SK-N-SH (cell line): ENCODE data around the gene CEACAM1. TPM values are rescaled to one million over a fixed set of nuclear protein-coding genes. Genes with fewer than 3 reads are reported as not detected.

Experiments used
- CTCF ChIA-PET: fragments of 300-600, 350-600 bp; formaldehyde crosslinking; extraction: SDS; loops from one replicate; lab custom pipeline; 2021; lab: Yijun Ruan, JAX
- POLR2A ChIA-PET: fragments of 350-600 bp; sonication (Branson Sonifier 250); formaldehyde crosslinking; extraction: SDS; loops from one replicate; lab custom pipeline; 2020; ENCODE audit warnings: antibody characterized with exemption, inconsistent platforms; lab: Yijun Ruan, JAX
- DNase-seq: peaks from one replicate; pipeline ENCODE4 v3.0.0; 2012
- H2AFZ ChIP-seq: fragments of 200-600 bp; sonication (generic); 2 replicates; pipeline ENCODE4 v1.8.1; 2016; ENCODE audit warnings: antibody characterized with exemption, mild to moderate bottlenecking, low read depth
- H3F3A ChIP-seq: fragments of 200-600 bp; sonication (generic); replicated peaks from 2 replicates; pipeline ENCODE3; 2016; ENCODE audit warnings: antibody characterized with exemption, mild to moderate bottlenecking; ENCODE audit not compliant: insufficient read depth
- H3K27ac ChIP-seq, 2 experiments: fragments of 200-500 bp in 1 of 2; fragments of 200-600 bp in 1 of 2; sonication (Bioruptor generic) in 1 of 2; sonication (generic), shearing (Covaris generic) in 1 of 2; 2 replicates each; pipeline versions ENCODE4 v1.5.1 to v1.6.1; 2014 to 2016; ENCODE audit warnings: low read depth in 2 of 2, inconsistent platforms in 1 of 2, low read length in 1 of 2, mild to moderate bottlenecking in 1 of 2, mixed read lengths in 1 of 2
- H3K27me3 ChIP-seq: fragments of 200-600 bp; sonication (generic), shearing (Covaris generic); 2 replicates; pipeline ENCODE4 v1.6.1; 2016; ENCODE audit warnings: mixed run types; ENCODE audit not compliant: insufficient read depth
- H3K36me3 ChIP-seq, 2 experiments: fragments of 200-500 bp in 1 of 2; fragments of 200-600 bp in 1 of 2; sonication (Bioruptor generic) in 1 of 2; sonication (generic) in 1 of 2; replicated peaks in 1 of 2; 2 replicates each; pipeline versions ENCODE3 to v1.5.1; 2014 to 2016; ENCODE audit warnings: low read length in 1 of 2, mild to moderate bottlenecking in 1 of 2; ENCODE audit not compliant: insufficient read depth in 2 of 2, control insufficient read depth in 1 of 2
- H3K4me1 ChIP-seq, 2 experiments: fragments of 200-500 bp in 1 of 2; fragments of 200-600 bp in 1 of 2; sonication (Bioruptor generic) in 1 of 2; sonication (generic), shearing (Covaris generic) in 1 of 2; 2 replicates each; pipeline versions ENCODE4 v1.5.1 to v1.6.1; 2014 to 2016; ENCODE audit warnings: low read depth in 1 of 2, low read length in 1 of 2, mixed run types in 1 of 2; ENCODE audit not compliant: insufficient read depth in 2 of 2, control insufficient read depth in 1 of 2
- H3K4me2 ChIP-seq: fragments of 200-600 bp; sonication (generic), shearing (Covaris generic); 2 replicates; pipeline ENCODE4 v1.6.1; 2017; ENCODE audit warnings: mixed run types
- H3K4me3 ChIP-seq, 2 experiments: fragments of 200-500 bp in 1 of 2; fragments of 200-600 bp in 1 of 2; sonication (Bioruptor generic) in 1 of 2; sonication (generic), shearing (Covaris generic) in 1 of 2; 2 replicates each; pipeline versions ENCODE4 v1.5.1 to v1.8.1; 2014 to 2016; ENCODE audit warnings: low read depth in 2 of 2, inconsistent platforms in 1 of 2, low read length in 1 of 2, mild to moderate bottlenecking in 1 of 2, mixed read lengths in 1 of 2, moderate library complexity in 1 of 2
- H3K79me2 ChIP-seq: fragments of 200-600 bp; sonication (generic); 2 replicates; pipeline ENCODE4 v1.8.1; 2017; ENCODE audit warnings: mild to moderate bottlenecking; ENCODE audit not compliant: insufficient read depth
- H3K9ac ChIP-seq: fragments of 200-600 bp; sonication (generic); 2 replicates; pipeline ENCODE4 v1.6.1; 2017; ENCODE audit warnings: mixed run types
- H3K9me2 ChIP-seq: fragments of 200-600 bp; sonication (generic); 2 replicates; pipeline ENCODE4 v1.6.1; 2017; ENCODE audit warnings: mixed run types
- H3K9me3 ChIP-seq: fragments of 200-600 bp; sonication (generic); 2 replicates; pipeline ENCODE4 v1.6.1; 2017; ENCODE audit warnings: mixed run types, mild to moderate bottlenecking, moderate library complexity
- H4K20me1 ChIP-seq: fragments of 200-600 bp; sonication (generic); 2 replicates; pipeline ENCODE4 v1.6.1; 2017; ENCODE audit warnings: mild to moderate bottlenecking, mixed run types; ENCODE audit not compliant: insufficient read depth
- CHD2 ChIP-seq: fragments of 150-350 bp; IDR thresholded peaks from 2 replicates; pipeline ENCODE4 v1.6.1; 2018; ENCODE audit warnings: low read length; ENCODE audit not compliant: partially characterized antibody
- FOSL2 ChIP-seq: IDR thresholded peaks from 2 replicates; pipeline ENCODE4 v1.4.0; 2012; ENCODE audit warnings: low read depth, mild to moderate bottlenecking, moderate library complexity, borderline replicate concordance
- JUND ChIP-seq: IDR thresholded peaks from 2 replicates; pipeline ENCODE4 v1.4.0; 2012
- MXI1 ChIP-seq: IDR thresholded peaks from 2 replicates; pipeline ENCODE4 v1.6.1; 2012; ENCODE audit warnings: mild to moderate bottlenecking, low read depth, low read length, improper control_type of control experiment
- RFX5 ChIP-seq: IDR thresholded peaks from 2 replicates; pipeline ENCODE4 v1.6.1; 2012; ENCODE audit warnings: mild to moderate bottlenecking, improper control_type of control experiment, low read length
- TCF12 ChIP-seq: IDR thresholded peaks from 2 replicates; pipeline ENCODE4 v1.4.0; 2012
- TEAD4 ChIP-seq: IDR thresholded peaks from 2 replicates; pipeline ENCODE4 v1.4.0; 2012; ENCODE audit warnings: mild to moderate bottlenecking, borderline replicate concordance; ENCODE audit not compliant: insufficient read depth
- WGBS: methylation state at CpG from one replicate; pipeline ENCODE4 v1.1.6; 2017; ENCODE audit warnings: low lambda C conversion rate; 5-methylcytosine and 5-hydroxymethylcytosine counted together
- polyA plus RNA-seq, 3 experiments: library from polyadenylated mRNA; depleted of rRNA; stranded (reverse); fragments of >200 nt; gene quantifications; 2 replicates each; pipeline ENCODE4 v1.2.3, GENCODE V29; 2012

Gene CEACAM1
- polyA plus RNA-seq, 1 of the 3 experiments (the other 2 are of a cell fraction): 0.53 TPM

DNA sequence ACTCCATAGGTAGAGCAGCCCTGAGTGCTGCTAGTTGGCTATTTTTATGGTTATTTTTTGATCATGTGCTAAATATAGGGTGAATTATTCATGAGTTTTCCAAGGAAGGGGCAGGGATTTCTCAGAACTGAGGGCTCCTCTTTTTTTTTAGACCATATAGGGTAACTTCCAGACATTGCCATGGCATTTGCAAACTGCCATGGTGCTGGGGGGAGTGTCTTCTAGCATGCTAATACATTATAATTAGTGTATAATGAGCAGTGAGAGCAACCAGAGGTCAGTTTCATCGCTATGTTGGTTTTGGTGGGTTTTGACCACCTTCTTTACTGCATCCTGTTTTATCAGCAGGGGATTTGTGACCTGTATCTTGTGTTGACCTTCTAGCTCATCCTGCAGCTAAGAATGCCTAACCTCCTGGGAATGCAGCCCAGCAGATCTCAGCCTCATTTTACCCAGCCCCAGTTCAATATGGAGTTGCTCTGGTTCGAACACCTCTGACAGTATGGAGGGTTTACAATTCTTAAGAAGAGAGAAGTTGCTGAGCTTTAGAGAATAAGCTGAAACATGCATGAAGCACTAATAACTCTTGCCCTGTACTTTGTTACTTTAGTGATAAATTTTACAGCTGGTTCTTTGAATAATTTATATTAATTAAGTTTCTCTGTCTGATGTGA lies 31.7 kb downstream of the CEACAM1 start:
- POLR2A ChIA-PET: no interaction called here
- no peaks in the 10 kb centered on the region for H3K27me3 ChIP-seq
- H3K9ac ChIP-seq: no peak overlapping the region
- H3K27ac ChIP-seq: no peak overlapping the region
- no peak overlapping the region for H2AFZ ChIP-seq
- no peak overlapping the region for H3K4me2 ChIP-seq
- no peak overlapping the region for H3K4me3 ChIP-seq
- H3K9me3 ChIP-seq: no peaks in the 10 kb centered on the region
- H3K4me1 ChIP-seq: no peaks in the 10 kb centered on the region; a peak in 1 of 4 replicates
- H3F3A ChIP-seq: no peaks in the 10 kb centered on the region
- CTCF ChIA-PET: interaction anchor here (1.7 to 2.9 kb wide), 2 partner anchors 10 to 46 kb away, joined by 4 to 14 read pairs; no protein-coding TSS in a partner anchor
- no peaks in the 10 kb centered on the region for H3K36me3 ChIP-seq
- no peaks in the 10 kb centered on the region for H4K20me1 ChIP-seq
- DNase-seq: no peak
- TF ChIP-seq FOSL2 (no peak), RFX5 (no peak)
- H3K9me2 ChIP-seq: no peaks in the 10 kb centered on the region
- no peaks in the 10 kb centered on the region for H3K79me2 ChIP-seq
- WGBS: 62% methylated on average over 2 of the region's 2 CpGs

DNA sequence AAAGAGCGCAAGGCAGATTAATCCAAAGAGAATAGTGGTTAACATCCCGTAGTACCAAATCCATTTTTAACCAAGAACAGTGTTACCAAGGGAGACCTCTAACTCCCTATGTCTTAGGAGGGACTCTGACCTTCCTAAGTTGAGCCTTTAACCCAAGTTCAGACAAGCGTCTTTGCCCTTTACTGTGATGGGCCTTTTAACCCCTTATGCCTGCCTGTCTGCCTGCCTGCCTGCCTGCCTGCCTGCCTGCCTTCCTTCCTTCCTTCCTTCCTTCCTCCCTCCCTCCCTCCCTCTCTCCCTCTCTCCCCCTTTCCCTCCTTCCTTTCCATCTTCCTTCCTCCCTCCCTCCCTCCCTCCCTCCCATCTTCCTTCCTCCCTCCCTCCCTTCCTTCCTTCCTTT lies 32.6 kb downstream of the CEACAM1 start:
- 86% methylated on average over 3 of the region's 3 CpGs for WGBS
- no peaks in the 10 kb centered on the region for H3K9me2 ChIP-seq
- DNase-seq: no peak
- H3K4me2 ChIP-seq: no peak overlapping the region
- H3F3A ChIP-seq: no peaks in the 10 kb centered on the region
- no peaks in the 10 kb centered on the region; a peak in 1 of 4 replicates for H3K4me1 ChIP-seq
- no peaks in the 10 kb centered on the region for H3K27me3 ChIP-seq
- H3K27ac ChIP-seq: no peak overlapping the region
- no peak overlapping the region for H2AFZ ChIP-seq
- no peak overlapping the region for H3K9ac ChIP-seq
- H3K79me2 ChIP-seq: no peaks in the 10 kb centered on the region
- no peaks in the 10 kb centered on the region for H3K36me3 ChIP-seq
- ChIA-PET POLR2A (no interaction called here), CTCF (interaction anchor here (0.7 to 1.8 kb wide), 2 partner anchors 45 to 139 kb away, joined by 3 to 5 read pairs; no protein-coding TSS in a partner anchor)
- no peaks in the 10 kb centered on the region for H3K9me3 ChIP-seq
- H4K20me1 ChIP-seq: no peaks in the 10 kb centered on the region
- TF ChIP-seq MXI1 (no peak), JUND (no peak), CHD2 (no peak), TEAD4 (no peak)
- TF ChIP-seq, all 33 proteins: peak for 0
- no peak overlapping the region for H3K4me3 ChIP-seq

DNA sequence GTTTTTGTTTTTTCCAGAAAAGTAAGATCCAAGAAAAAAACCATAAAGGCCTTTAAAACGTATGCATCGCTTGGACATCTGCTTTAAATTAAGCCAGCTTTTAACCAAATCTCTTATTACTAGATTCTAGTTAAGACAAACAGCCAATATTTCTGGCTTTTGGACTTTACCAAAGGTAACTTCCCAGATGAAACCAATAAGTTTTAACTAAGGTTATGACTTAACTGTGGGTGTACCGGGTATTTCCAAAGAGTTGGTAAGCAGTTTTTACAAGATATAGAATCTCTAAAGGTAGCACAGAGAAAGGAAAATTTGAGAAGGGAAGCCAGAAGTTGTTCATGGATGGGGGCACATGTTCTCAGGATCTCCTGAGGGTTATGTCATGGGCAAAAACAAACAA lies 34.0 kb downstream of the CEACAM1 start:
- Histone ChIP-seq H3F3A (no peaks in the 10 kb centered on the region), H3K36me3 (no peaks in the 10 kb centered on the region), H3K4me2 (no peak overlapping the region)
- CTCF ChIA-PET: interaction anchor here (0.7 to 1.8 kb wide), 4 partner anchors 11 to 56 kb away, joined by 3 to 5 read pairs (median 3); no protein-coding TSS in a partner anchor
- 37% methylated on average over 3 of the region's 3 CpGs for WGBS
- TF ChIP-seq TCF12 (peak; percentile 47), JUND (no peak)
- TF ChIP-seq, all 33 proteins: peak for 1
- Histone ChIP-seq H2AFZ (no peak overlapping the region), H4K20me1 (no peaks in the 10 kb centered on the region), H3K9ac (no peak overlapping the region), H3K27me3 (no peaks in the 10 kb centered on the region), H3K4me1 (no peaks in the 10 kb centered on the region; a peak in 1 of 4 replicates), H3K4me3 (no peak overlapping the region), H3K9me3 (no peaks in the 10 kb centered on the region), H3K27ac (no peak overlapping the region; a peak in 1 of 4 replicates), H3K9me2 (no peaks in the 10 kb centered on the region), H3K79me2 (no peaks in the 10 kb centered on the region)
- DNase-seq: no peak
- POLR2A ChIA-PET: no interaction called here
